HPDE6-E6E7 (cell line): ENCODE measurements around the gene COX10.
"Not testable (repeated sequence)": the region's sequence is repeated elsewhere in the genome, so short reads cannot be mapped to it uniquely, and the experiment has no call there.

Source experiments
- DNase-seq: peaks from one replicate; pipeline ENCODE4 v3.0.0; 2011; ENCODE audit warnings: missing footprints; ENCODE audit errors: extremely low spot score

Gene COX10

GRCh38 chr17:14205992-14206461 is 136.7 kb downstream of the COX10 start:
- peak; percentile 90 for DNase-seq

DNA sequence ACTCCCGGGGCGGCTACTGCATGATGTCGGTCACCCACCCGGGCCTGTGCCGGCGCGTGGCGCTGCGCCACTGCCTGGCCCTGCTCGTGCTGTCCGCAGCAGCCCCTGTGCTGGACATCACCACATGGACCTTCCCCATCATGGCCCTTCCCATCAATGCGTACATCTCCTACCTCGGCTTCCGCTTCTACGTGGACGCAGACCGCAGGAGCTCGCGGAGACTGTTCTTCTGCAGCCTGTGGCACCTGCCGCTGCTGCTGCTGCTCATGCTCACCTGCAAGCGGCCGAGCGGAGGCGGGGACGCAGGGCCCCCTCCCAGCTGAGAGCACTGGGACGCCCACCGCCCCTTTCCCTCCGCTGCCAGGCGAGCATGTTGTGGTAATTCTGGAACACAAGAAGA is 137.6 kb downstream of the COX10 start:
- no peak for DNase-seq

- no peak for DNase-seq
Observed at GRCh38 chr17:14207791-14208190, 138.5 kb downstream of the COX10 start.

DNA sequence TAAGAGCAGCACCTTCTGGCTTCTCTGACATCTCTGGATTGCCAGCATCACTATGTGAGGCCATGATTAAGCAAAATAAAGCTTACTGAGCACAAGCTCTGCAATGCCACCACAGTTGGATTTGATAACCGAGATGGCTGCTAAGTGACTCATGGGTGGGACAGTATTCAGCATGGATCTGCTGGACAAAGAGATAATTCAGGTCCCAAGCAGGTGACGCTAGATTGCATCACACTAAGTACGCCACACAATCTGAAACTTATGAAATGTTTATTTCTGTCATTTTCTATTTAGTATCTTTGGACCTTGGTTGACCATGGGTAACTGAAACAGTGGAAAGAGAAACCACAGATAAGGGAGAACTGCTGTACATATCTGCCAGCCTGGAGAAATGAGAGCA is 139.9 kb downstream of the COX10 start:
- DNase-seq: no peak

GRCh38 chr17:14211246-14211645 is 141.9 kb downstream of the COX10 start:
- no peak for DNase-seq

DNA sequence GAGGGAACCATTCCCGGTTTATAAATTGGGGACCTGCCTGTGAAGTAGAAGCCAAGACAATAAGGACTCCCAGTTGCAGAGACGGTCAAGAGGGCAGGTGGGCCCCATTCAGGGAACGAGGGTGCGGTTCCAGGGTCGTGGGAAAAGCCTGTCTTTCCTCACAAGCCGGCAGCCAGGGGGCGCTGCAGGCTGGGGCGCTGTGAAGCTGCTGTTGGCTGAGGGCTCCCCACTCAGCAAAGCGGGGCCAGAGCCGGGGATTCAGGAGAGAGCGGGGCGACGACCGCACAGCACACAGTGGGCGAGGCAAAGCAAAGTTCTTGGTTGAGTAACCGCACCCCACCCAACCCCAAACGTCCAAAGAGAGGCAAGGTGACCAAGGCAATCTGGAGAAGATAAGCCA is 142.5 kb downstream of the COX10 start:
- no peak for DNase-seq

GRCh38 chr17:14212401-14212800 is 143.1 kb downstream of the COX10 start:
- DNase-seq: no peak

- no peak for DNase-seq
Observed at GRCh38 chr17:14214271-14214670, 145.0 kb downstream of the COX10 start.

DNA sequence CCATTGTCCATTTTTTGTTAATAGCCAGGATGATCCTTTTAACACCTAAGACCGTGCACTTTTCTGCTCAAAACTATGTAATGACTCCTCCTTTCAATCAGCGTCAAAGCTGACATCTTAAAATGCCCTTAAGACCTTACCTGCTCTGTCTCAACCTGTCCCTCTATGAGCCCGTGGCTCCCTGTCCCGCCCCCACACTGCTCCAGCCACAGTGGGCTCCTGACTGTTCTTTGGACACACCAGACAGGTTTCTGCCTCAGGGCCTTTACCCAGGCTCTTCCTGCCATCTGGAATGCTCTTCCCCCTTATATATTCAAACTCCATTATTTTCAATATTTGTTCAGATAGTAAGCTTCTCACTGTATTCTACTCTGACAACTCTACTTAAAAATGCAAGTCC is 153.3 kb downstream of the COX10 start:
- DNase-seq: no peak

DNA sequence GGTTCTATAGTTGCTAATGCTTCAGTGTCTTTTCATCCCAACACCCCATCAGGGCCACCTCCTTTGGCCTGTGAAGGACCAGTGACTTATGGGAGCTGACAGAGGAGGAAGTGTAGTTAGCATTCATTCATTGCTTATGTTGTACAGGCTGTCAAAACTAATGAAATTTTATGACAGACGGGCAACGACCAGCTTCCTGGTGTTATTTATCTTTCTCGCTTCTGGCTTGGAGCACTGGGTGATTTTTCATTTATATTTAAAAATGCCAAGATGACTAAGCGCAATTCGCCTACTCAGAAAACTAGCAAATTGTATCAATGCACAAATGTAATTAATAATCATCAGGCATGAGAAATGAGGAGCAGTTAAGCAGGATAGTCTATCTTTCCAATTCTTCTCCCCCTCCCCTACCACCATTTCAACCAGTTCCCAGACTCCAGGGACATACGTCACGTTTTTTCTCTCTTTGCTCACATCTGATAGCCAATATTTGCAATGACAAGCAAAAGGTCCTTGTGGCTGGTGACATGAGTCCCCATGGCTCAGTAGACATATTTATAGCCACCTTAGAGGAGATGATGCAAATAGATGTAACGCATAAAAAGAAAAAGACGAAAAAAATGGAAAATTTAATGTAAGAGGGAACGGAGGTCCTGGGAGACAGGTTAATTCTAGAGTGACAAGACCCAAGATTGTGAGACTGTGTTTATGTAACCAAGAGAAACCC is 156.1 kb downstream of the COX10 start:
- no peak for DNase-seq

DNA sequence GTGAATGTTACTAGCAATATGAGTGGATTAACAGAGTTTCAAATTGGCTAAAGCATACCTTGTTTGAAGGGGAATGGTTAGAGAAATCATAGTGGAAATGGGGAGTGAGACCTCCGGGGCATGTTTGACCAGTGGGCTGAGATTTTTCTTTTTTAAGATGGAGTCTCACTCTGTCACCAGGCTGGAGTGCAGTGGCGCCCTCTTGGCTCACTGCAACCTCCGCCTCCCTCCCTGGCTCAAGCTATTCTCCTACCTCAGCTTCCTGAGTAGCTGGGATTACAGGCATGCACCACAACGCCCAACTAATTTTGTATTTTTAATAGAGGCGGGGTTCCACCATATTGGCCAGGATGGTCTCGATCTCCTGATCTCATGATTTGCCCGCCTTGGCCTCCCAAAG is 157.7 kb downstream of the COX10 start:
- no peak for DNase-seq

DNA sequence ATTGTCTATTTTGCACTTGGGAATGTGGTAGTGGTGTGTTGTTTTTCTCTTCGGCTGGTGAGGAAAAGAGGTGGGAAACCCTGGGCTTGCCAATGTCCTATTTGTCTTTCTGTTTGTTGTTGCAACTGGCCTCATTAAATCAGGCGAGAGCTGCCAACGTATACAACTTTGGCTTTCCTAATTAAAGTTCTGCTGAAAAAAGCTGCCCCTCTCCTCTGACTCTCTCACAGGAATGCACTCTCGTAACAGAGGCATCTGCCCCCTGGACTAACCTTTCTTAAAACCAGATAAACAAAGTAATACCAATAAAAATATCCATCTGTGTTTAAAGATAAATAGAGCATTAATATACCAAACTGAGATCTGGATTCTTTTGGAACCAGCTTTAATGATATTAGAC is 159.6 kb downstream of the COX10 start:
- no peak for DNase-seq

DNA sequence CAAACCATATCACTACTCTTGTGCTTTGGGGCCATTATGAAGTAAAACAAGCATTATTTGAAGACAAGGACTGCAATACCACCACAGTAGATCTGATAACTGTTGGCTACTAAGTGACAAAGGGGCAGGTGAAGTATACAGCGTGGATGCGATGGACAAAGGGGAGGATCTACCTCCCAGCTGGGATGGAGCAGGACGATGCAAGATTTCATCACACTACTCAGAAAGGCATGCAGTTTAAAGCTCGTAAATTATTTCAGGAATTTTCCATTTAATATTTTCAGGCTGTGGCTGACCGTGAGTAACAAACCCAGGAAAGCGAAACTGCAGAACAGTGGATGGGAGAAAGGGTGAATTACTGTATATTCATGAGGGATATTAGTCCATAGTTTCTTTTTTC is 161.9 kb downstream of the COX10 start:
- DNase-seq: not testable (repeated sequence)

GRCh38 chr17:14235047-14235446 is 165.7 kb downstream of the COX10 start:
- DNase-seq: not testable (repeated sequence)

- not testable (repeated sequence) for DNase-seq
Observed at GRCh38 chr17:14236032-14236431, 166.7 kb downstream of the COX10 start.

DNA sequence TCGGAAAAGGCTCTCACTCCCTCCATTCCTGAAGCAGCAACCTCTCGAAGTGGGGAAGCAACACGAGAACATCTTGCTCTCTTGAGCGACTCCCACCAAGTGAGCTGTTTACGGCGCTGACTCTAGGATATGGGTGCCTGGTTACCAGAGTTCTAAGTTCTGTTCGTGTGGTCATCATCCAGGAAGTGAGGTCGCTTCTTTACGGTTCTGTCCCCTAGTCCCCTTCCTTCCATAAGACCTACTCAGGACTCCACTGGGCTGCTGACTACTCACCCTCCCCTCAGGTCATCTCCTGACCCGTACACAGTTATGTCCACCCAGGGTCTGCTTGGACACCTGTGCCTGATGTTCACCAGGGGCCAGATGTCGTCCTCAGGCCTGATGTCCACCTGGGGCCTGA is 167.5 kb downstream of the COX10 start, which contains the start of gene CDRT15:
CDRT15 (minus strand) TSS at position 101 of the 400 bp plus-strand sequence; CDS start at position 72, 29 bp downstream.
- DNase-seq: not testable (repeated sequence)

DNA sequence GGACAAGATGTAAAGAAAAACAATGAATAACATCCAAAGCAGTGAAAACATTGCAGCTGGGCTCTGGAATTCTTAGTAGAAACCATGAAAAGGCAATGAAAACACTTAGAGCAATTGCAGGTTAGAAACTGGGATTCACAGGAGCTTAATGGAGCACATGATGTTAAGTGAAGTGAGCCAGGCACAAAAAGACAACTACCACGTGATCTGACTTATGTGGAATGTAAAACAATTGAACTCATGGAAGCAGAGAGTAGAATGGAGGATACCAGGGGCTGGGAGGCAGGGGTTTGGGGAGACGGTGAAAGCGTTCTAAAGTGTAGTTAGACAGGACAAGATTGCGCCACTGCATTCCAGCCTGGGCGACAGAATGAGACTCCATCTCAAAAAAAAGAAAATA is 170.0 kb downstream of the COX10 start:
- DNase-seq: not testable (repeated sequence)

DNA sequence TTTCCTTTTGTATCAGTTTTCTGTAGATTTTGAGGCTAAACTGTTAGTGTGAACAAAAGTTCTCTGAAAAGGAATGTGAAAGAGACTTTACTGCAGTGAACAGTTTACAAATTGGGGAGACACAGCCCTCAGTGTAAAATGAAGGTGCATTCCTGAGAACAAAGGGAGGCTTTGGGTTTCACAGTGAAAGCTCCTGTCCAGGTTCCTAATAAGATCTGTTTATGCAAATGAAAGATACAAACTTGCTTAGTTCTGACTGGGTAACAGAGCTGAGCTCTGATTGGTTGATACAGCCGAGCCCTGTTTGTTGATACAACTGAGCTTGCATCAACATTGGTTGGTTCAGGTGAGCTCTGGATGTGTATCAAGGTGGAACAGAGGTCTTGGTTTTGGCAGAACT is 175.7 kb downstream of the COX10 start:
- no peak for DNase-seq

GRCh38 chr17:14245629-14246028 is 176.3 kb downstream of the COX10 start:
- DNase-seq: no peak
